ENCODE data around the gene SPTBN2. TPM values are rescaled to one million over a fixed set of nuclear protein-coding genes. Genes with fewer than 3 reads are reported as not detected.
A peak's percentile ranks its signal among the peaks of the same experiment; 100 is the strongest.

SPTBN2 gene
- total RNA-seq, 1 donor from 2014 or later = 117 TPM

- Histone ChIP-seq H3K27ac (no peak overlapping the region), H3K4me1 (no peaks in the 10 kb centered on the region), H3K9me3 (no peaks in the 10 kb centered on the region), H3K36me3 (no peaks in the 10 kb centered on the region), H3K4me3 (no peak overlapping the region), H3K27me3 (no peaks in the 10 kb centered on the region)
- intact Hi-C loops (cut with DNase I) = no loop called here
- no peak for TF ChIP-seq POLR2AphosphoS5 (IDR thresholded peaks at IDR 0.05; ENCODE audit: insufficient read depth in 1 of 2, low read depth in 1 of 2)
- DNase-seq (ENCODE audit: extremely low spot score in 2 of 2) = no peak
These were observed 8.7 kb downstream of the SPTBN2 start for GRCh38 chr11:66720223-66720898.

GRCh38 chr11:66719111-66719872, 9.7 kb downstream of the SPTBN2 start:
- H3K36me3 ChIP-seq = no peaks in the 10 kb centered on the region
- TF ChIP-seq POLR2AphosphoS5 (IDR thresholded peaks at IDR 0.05; ENCODE audit: insufficient read depth in 1 of 2, low read depth in 1 of 2) = no peak
- TF ChIP-seq CTCF (IDR thresholded peaks at IDR 0.05) = no peak
- TF ChIP-seq POLR2A (IDR thresholded peaks at IDR 0.05) = no peak

GRCh38 chr11:66718320-66718971, 10.6 kb downstream of the SPTBN2 start:
- Histone ChIP-seq H3K9me3 (no peaks in the 10 kb centered on the region), H3K36me3 (no peaks in the 10 kb centered on the region), H3K4me1 (no peaks in the 10 kb centered on the region), H3K27me3 (no peaks in the 10 kb centered on the region), H3K4me3 (peak overlapping the region in 1 of 2 donors; percentile 41), H3K27ac (no peak overlapping the region)
- no peak for TF ChIP-seq CTCF (IDR thresholded peaks at IDR 0.05)
- peak in 1 of 2 donors; percentile 33 for TF ChIP-seq POLR2AphosphoS5 (IDR thresholded peaks at IDR 0.05; ENCODE audit: insufficient read depth in 1 of 2, low read depth in 1 of 2)
- intact Hi-C loops (cut with DNase I) = no loop called here
- DNase-seq (ENCODE audit: extremely low spot score in 2 of 2) = no peak

More at GRCh38 chr11:66719111-66719872, 9.7 kb downstream of the SPTBN2 start:
- Histone ChIP-seq H3K27me3 (no peaks in the 10 kb centered on the region), H3K4me3 (no peak overlapping the region), H3K27ac (no peak overlapping the region), H3K4me1 (no peaks in the 10 kb centered on the region), H3K9me3 (no peaks in the 10 kb centered on the region)
- intact Hi-C loops (cut with DNase I) = no loop called here
- no peak for DNase-seq (ENCODE audit: extremely low spot score in 2 of 2)

- TF ChIP-seq CTCF (IDR thresholded peaks at IDR 0.05) (no peak), POLR2A (IDR thresholded peaks at IDR 0.05) (no peak), POLR2AphosphoS5 (IDR thresholded peaks at IDR 0.05; ENCODE audit: insufficient read depth in 1 of 2, low read depth in 1 of 2) (no peak)
- no peak for DNase-seq (ENCODE audit: extremely low spot score in 2 of 2)
- Histone ChIP-seq H3K27ac (no peak overlapping the region), H3K9me3 (no peaks in the 10 kb centered on the region), H3K4me1 (no peaks in the 10 kb centered on the region), H3K36me3 (no peaks in the 10 kb centered on the region), H3K27me3 (no peaks in the 10 kb centered on the region), H3K4me3 (peak overlapping the region in 1 of 2 donors; percentile 41)
- intact Hi-C loops (cut with DNase I) = no loop called here
These were observed 11.1 kb downstream of the SPTBN2 start for GRCh38 chr11:66717925-66718319.

GRCh38 chr11:66716996-66717395, 12.0 kb downstream of the SPTBN2 start:
- Histone ChIP-seq H3K4me3 (no peak overlapping the region), H3K36me3 (no peaks in the 10 kb centered on the region), H3K4me1 (no peaks in the 10 kb centered on the region), H3K27ac (no peak overlapping the region), H3K9me3 (no peaks in the 10 kb centered on the region), H3K27me3 (no peaks in the 10 kb centered on the region)
- DNase-seq (ENCODE audit: extremely low spot score in 2 of 2) = no peak
- no peak for TF ChIP-seq POLR2AphosphoS5 (IDR thresholded peaks at IDR 0.05; ENCODE audit: insufficient read depth in 1 of 2, low read depth in 1 of 2)
- no peak for TF ChIP-seq POLR2A (IDR thresholded peaks at IDR 0.05)
- TF ChIP-seq CTCF (IDR thresholded peaks at IDR 0.05) = no peak
- intact Hi-C loops (cut with DNase I) = no loop called here

All from vagina (tissue), 2 donors.